ENCODE results near the gene C5. TPM values are rescaled to one million over a fixed set of nuclear protein-coding genes. Genes with fewer than 3 reads are reported as not detected.

C5 gene
- total RNA-seq, 1 experiment from 2014 or later = 0.74 TPM

DNA sequence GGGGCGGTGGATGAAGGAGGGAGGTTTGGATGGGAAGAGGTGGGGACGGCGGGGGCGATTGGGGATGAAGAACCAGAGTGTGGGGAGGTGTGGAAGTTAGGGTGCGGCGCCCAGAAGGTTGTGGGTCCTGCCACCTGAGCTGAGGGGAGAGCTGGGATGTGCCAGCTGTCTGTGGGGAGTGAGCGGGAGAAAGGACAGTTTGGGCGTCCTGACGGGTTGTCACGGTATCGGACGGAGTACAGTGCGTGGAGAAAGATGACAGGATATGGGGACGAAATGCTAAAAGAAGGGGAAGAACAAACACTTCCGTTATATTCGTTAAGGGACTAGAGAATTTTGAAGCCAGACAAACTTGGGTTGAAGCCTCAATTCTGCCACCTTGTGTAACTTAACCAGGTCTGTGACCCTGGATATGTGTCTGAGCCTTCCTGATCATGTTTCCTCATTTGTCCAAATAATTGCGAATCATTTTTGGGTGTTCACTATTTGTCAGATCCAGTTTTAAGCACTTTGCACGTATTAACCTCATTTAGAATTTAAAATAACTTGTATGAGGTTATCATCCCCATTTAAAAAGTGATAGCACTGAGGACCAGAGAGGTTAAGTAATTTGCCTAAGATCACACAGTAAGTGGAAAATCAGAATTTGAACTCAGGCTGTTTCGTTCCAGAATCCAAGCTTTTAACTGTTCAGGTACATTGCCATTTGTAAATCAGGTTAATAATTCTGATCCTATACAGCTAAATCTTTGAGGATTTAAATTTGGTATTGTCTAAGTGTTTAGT, 25.4 kb upstream of the C5 start:
- H3K79me1 ChIP-seq (ENCODE audit: insufficient read depth, low read depth, low read length, poor library complexity, severe bottlenecking) = no peaks in the 10 kb centered on the region
- no peaks in the 10 kb centered on the region for H3K9me3 ChIP-seq (ENCODE audit: control insufficient read depth, low read depth, low read length)
- H3K23ac ChIP-seq (ENCODE audit: insufficient read length, low read depth, low read length) = no peak overlapping the region
- H3K4me1 ChIP-seq (ENCODE audit: insufficient read depth, low read length) = no peaks in the 10 kb centered on the region
- peak overlapping the region; percentile 49 to 83 (median 56); a peak in 5 of 7 replicates for H3K27ac Mint-ChIP-seq
- no peak overlapping the region for H2AK5ac ChIP-seq (ENCODE audit: insufficient read length, low read length)
- H3K14ac ChIP-seq (ENCODE audit: insufficient read depth, low read length) = peak overlapping the region; percentile 66; the same call in 1 of the 2 replicates
- no CpG with 5 or more reads among the region's 19 CpGs for WGBS (ENCODE audit: extremely low coverage, insufficient read length, low lambda C conversion rate)
- no peaks in the 10 kb centered on the region; a peak in 1 of 5 replicates for H3K9me3 Mint-ChIP-seq
- no peak for TF ChIP-seq CTCF (conservative IDR thresholded peaks at IDR 0.05)
- no peak overlapping the region for H3K56ac ChIP-seq (ENCODE audit: insufficient read length, low read depth, low read length)
- peaks cover 65% of the 10 kb centered on the region for H3K27me3 Mint-ChIP-seq (ENCODE audit: low read depth)
- no peak overlapping the region for H3K27ac ChIP-seq (ENCODE audit: insufficient read length, low read depth, low read length)
- H3K4me1 Mint-ChIP-seq = peaks cover 15 to 18% of the 10 kb centered on the region in 2 experiments
- no peak overlapping the region for H2BK5ac ChIP-seq (ENCODE audit: insufficient read length, low read length)
- no peak overlapping the region for H4K8ac ChIP-seq (replicated peaks; ENCODE audit: insufficient read length, low read depth, low read length)
- no peak overlapping the region for H2BK120ac ChIP-seq (ENCODE audit: low read depth, low read length, poor library complexity, severe bottlenecking)
- H4K5ac ChIP-seq (ENCODE audit: insufficient read length, low read depth, low read length) = no peak overlapping the region
- H3K4me2 ChIP-seq (ENCODE audit: insufficient read depth, insufficient read length, low read length) = peak overlapping the region; percentile 85
- no peak overlapping the region for H2BK15ac ChIP-seq (ENCODE audit: low read depth, low read length)
- peaks cover 10% of the 10 kb centered on the region for H3K23me2 ChIP-seq (ENCODE audit: insufficient read length, low read depth, low read length, poor library complexity, severe bottlenecking)
- H4K91ac ChIP-seq (ENCODE audit: insufficient read length, low read depth, low read length) = no peak overlapping the region
- H3K4ac ChIP-seq (ENCODE audit: low read depth, low read length) = no peak overlapping the region
- H3K27me3 ChIP-seq (ENCODE audit: insufficient read depth, low read length) = peaks cover 23% of the 10 kb centered on the region; the same call in 1 of the 2 replicates
- no peak for DNase-seq
- no peaks in the 10 kb centered on the region for H3K36me3 Mint-ChIP-seq (ENCODE audit: insufficient read depth in 1 of 3, low read depth in 3 of 3)
- H3K18ac ChIP-seq (ENCODE audit: insufficient read length, low read depth, low read length) = peak overlapping the region; percentile 49
- H3K9ac ChIP-seq (ENCODE audit: extremely low read depth, insufficient read length, low read length) = peak overlapping the region; percentile 11
- H4K20me1 ChIP-seq (ENCODE audit: control insufficient read depth, insufficient read depth, insufficient read length) = no peaks in the 10 kb centered on the region
- no peak overlapping the region for H2AFZ ChIP-seq (ENCODE audit: low read length)
- H3K4me3 Mint-ChIP-seq = peak overlapping the region; percentile 78 to 91
- H2BK20ac ChIP-seq (ENCODE audit: low read depth, low read length, poor library complexity, severe bottlenecking) = no peak overlapping the region
- H2BK12ac ChIP-seq (ENCODE audit: insufficient read length, low read depth, low read length) = no peak overlapping the region
- H3K79me2 ChIP-seq (ENCODE audit: insufficient read depth, low read length) = no peaks in the 10 kb centered on the region
- H3T11ph ChIP-seq (ENCODE audit: low read length) = no peak overlapping the region

Data from H9 (cell line).